8988T (cell line): ENCODE data around the gene CCDC85A.

Experiments used
- DNase-seq: peaks from one replicate; pipeline ENCODE4 v3.0.0; 2011

The CCDC85A gene

GRCh38 chr2:56314371-56314770, 130.6 kb downstream of the CCDC85A start:
- no peak for DNase-seq

DNA sequence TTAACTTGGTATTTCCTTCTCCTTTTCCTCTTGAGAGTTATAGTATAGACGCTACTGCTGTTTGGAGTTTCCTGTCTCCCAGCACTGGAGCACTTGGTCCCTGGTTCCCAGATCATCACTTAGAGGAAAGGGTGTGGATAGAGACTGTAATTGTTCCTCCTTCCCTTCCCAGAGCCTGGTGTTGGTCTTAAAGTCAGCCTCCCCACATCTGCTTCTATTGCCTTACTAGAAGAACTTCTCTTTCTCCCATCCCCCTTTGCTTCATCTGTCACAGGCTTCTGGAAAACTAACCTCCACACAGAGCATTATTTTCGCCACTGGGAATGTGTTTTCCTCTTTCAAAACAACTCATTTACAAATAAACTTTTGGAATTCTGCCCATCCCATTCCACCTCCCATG, 131.0 kb downstream of the CCDC85A start:
- DNase-seq: no peak

GRCh38 chr2:56315376-56315775, 131.6 kb downstream of the CCDC85A start:
- no peak for DNase-seq

GRCh38 chr2:56316011-56316410, 132.2 kb downstream of the CCDC85A start:
- no peak for DNase-seq

DNA sequence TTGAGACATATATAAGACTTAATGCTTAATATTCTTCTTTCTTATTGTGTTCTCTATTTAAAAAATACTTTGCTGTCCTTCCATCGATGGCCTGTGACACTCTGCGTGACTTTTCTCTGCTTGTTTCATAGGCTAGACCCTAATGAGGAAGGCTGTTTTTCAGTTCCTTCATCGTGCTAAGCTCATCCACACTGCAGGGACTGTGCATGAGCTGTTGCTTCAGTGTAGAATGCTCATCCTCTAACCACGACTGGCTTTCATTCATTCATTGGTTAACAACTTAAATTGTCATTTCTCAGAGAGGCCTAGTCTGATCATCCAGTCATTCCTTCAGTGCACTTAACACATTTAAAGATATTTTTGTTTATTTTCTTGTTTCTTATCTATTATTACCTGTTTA, 134.4 kb downstream of the CCDC85A start:
- DNase-seq: no peak

GRCh38 chr2:56325661-56326345, 142.0 kb downstream of the CCDC85A start:
- no peak for DNase-seq

GRCh38 chr2:56326346-56326741, 142.6 kb downstream of the CCDC85A start:
- DNase-seq: no peak

- no peak for DNase-seq
Observed at GRCh38 chr2:56331810-56332209, 148.0 kb downstream of the CCDC85A start.

DNA sequence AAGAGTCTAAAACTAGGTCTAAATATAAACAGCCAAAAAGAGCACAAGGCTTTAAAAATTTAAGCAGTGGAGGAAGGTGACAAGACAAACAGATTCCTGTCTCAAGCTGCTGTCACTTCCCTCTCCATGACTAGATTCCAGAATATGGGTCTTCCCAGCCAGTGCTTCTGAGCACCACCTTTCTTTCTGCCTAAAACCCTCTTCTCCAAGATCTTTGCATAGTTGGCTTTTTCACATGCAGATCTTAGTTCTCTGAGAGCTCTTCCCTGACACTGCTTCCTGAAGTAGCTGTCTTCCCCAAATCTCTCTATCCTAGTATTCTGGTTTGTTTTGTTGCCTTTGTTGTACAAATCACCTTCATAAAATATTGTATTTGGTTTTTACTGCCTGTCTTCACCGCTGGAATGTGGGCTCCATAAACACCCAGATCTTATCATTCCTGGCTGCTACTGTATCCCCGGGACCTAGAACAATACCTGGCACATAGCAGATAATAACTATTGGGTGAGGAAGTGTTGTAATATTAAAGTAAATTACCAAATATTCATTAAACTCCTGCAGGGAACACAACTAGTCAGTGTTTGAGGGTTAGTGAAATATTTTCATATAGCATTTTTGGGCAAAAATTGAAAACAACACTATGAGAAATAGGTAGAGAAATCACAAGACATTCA, 150.2 kb downstream of the CCDC85A start:
- DNase-seq: no peak

DNA sequence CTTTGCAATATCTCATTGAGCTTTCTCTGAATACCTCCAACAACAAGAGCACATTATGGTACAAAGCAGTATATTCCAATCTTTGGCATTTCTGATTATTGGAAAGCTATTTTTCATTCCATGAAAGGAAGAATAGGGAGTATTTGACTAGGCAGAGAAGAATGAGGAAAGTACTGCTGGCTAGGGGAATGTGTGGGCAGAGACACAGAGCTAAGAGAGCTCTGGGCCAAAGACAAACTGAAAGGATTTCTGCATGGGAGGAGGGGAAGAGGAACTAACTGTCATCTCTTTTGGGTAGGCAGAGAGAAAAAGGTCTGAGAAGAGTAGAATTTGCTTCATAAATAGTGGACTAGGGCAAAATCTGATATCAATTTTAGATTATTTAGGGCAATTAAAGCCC, 150.8 kb downstream of the CCDC85A start:
- no peak for DNase-seq

GRCh38 chr2:56335101-56335500, 151.3 kb downstream of the CCDC85A start:
- no peak for DNase-seq

DNA sequence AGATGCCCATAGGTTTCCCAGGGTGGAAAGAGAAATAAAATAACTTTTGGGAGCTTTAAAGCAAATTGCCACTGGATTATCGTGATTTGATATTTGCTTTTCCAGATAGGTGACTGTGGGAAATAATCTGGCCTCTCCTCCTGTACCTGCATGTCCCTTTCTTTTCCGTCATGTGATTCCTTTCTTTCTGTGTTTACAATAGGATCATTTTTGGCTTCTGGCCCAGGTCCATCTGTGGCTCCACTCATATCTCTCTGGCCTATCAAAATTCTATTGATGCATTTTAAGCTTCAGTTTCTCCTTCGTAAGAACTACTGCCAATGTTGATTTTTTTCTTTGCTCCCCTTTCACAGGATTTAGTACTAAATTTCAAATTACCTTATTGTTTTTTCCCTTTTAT, 153.6 kb downstream of the CCDC85A start:
- no peak for DNase-seq

GRCh38 chr2:56338232-56338631, 154.4 kb downstream of the CCDC85A start:
- DNase-seq: no peak

- DNase-seq: no peak
Observed at GRCh38 chr2:56344771-56345170, 161.0 kb downstream of the CCDC85A start.

GRCh38 chr2:56347881-56348280, 164.1 kb downstream of the CCDC85A start:
- no peak for DNase-seq

GRCh38 chr2:56348392-56349210, 164.8 kb downstream of the CCDC85A start:
- DNase-seq: no peak

GRCh38 chr2:56357655-56358295, 174.0 kb downstream of the CCDC85A start:
- no peak for DNase-seq

DNA sequence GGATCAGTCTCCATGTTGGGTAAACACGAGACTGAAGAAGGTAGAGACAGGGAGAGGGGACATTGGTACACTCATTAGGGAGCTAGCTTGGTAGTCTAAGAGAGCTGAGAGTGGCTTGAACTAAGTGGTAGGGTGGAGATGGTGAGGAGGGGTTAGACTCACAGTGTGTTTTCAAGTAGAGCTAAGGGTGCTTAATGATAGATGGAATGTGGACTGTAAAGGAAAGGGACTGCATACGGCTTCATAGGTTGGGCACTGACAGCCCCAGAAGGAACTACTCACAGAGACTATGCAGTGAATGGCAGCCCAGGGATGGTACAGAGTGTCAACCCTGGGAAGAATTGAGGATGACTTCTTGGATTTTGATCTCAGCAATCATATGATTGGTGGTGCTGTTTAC, 178.1 kb downstream of the CCDC85A start:
- DNase-seq: no peak

GRCh38 chr2:56364902-56365301, 181.1 kb downstream of the CCDC85A start:
- DNase-seq: no peak

DNA sequence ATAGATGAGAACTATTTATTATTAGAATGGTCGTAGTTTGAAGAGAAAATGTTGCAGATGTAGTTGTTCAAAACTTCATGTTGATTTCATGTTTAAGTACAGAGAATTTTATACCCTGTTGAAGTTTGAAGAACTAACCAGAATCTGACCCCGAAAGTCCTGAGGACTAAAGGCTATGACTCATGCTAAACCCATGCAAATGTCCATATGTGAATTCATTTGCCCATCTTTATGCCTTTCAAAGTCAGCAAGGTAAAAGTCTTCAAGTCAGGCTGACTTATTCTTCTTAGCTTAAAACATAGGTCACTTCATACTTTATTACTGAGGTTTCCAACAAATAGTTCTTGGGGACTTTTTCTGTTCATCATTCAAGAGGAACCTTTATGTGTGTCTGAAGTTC, 185.5 kb downstream of the CCDC85A start:
- no peak for DNase-seq

GRCh38 chr2:56372071-56372656, 188.4 kb downstream of the CCDC85A start:
- DNase-seq: no peak

GRCh38 chr2:56375251-56375650, 191.5 kb downstream of the CCDC85A start:
- no peak for DNase-seq
